HepG2 (cell line): ENCODE results near the gene STN1. TPM values are rescaled to one million over a fixed set of nuclear protein-coding genes. Genes with fewer than 3 reads are reported as not detected.

Experiments
- ATAC-seq: fragments of 200-7000 bp; cut with Tn5 transposase; 3 replicates; pipeline ENCODE4 v1.9.1; 2020; ENCODE audit warnings: mild to moderate bottlenecking, moderate library complexity
- BruUV-seq: library from RNA; stranded (reverse); fragments of 400-500 nt; replicated peaks from 2 replicates; lab custom pipeline; 2021; lab: Mats Ljungman, UMichigan
- CTCF ChIA-PET: fragments of 300-600 bp; formaldehyde crosslinking; extraction: SDS; loops from one replicate; lab custom pipeline; 2021; ENCODE audit warnings: low total read pairs, inconsistent platforms, low intra/inter-chr PET ratio; lab: Yijun Ruan, JAX
- POLR2A ChIA-PET: fragments of 350-600 bp; sonication (Branson Sonifier 250); formaldehyde crosslinking; loops from one replicate; lab custom pipeline; 2020; ENCODE audit warnings: antibody characterized with exemption, inconsistent platforms; lab: Yijun Ruan, JAX
- DNase-seq: peaks from one replicate; pipeline ENCODE4 v3.0.0-alpha.2; 2015; ENCODE audit warnings: low spot score
- FAIRE-seq: peaks from 3 replicates; lab custom pipeline; 2011; peaks lifted over from hg19 to GRCh38; lab: Jason Lieb, UNC
- H2AFZ ChIP-seq: one replicate; pipeline ENCODE4 v1.6.1; 2011; ENCODE audit warnings: low read length, inconsistent platforms
- H3K27ac ChIP-seq: fragments of 300-600 bp; 3 replicates; pipeline ENCODE4 v1.8.0; 2011; ENCODE audit warnings: mixed run types, mild to moderate bottlenecking, mixed read lengths, low read length, inconsistent platforms; ENCODE audit not compliant: insufficient read depth; ENCODE audit errors: extremely low read length
- H3K27me3 ChIP-seq, 2 experiments: fragments of 200-600 bp in 1 of 2; 2 replicates in 1 of 2; 3 replicates in 1 of 2; pipeline versions ENCODE4 v1.6.0 to v1.8.0; 2011; ENCODE audit warnings: low read length in 2 of 2, mild to moderate bottlenecking in 2 of 2, moderate library complexity in 2 of 2, inconsistent platforms in 1 of 2; ENCODE audit not compliant: insufficient read depth in 2 of 2, control insufficient read depth in 1 of 2
- H3K36me3 ChIP-seq, 2 experiments: fragments of 200-600 bp in 1 of 2; replicated peaks in 1 of 2; 2 replicates in 1 of 2; 3 replicates in 1 of 2; pipeline versions ENCODE4 v1.5.1 to v1.8.0; 2011; ENCODE audit warnings: low read length in 2 of 2, inconsistent platforms in 1 of 2; ENCODE audit not compliant: insufficient read depth in 2 of 2, control insufficient read depth in 1 of 2
- H3K4me1 ChIP-seq: 2 replicates; pipeline ENCODE4 v1.5.1; 2012; ENCODE audit warnings: low read length, inconsistent platforms; ENCODE audit not compliant: insufficient read depth
- H3K4me2 ChIP-seq: 2 replicates; pipeline ENCODE4 v1.6.0; 2011; ENCODE audit warnings: low read depth, low read length, inconsistent platforms
- H3K4me3 ChIP-seq, 3 experiments: fragments of 200-600 bp in 1 of 3; sonication (generic), shearing (Covaris generic) in 1 of 3; replicated peaks in 1 of 3; 2 replicates each; pipeline ENCODE4 v1.5.1; 2011 to 2016; ENCODE audit warnings: low read length in 3 of 3, inconsistent platforms in 2 of 3, low read depth in 2 of 3, mild to moderate bottlenecking in 2 of 3, control low read depth in 1 of 3, mixed read lengths in 1 of 3; ENCODE audit not compliant: insufficient read depth in 1 of 3
- H3K79me2 ChIP-seq: one replicate; pipeline ENCODE4 v1.6.1; 2011; ENCODE audit warnings: low read length, inconsistent platforms; ENCODE audit not compliant: insufficient read depth
- H3K9ac ChIP-seq: 2 replicates; pipeline ENCODE4 v1.6.0; 2011; ENCODE audit warnings: mild to moderate bottlenecking, low read depth, low read length, inconsistent platforms; ENCODE audit not compliant: insufficient read depth
- H3K9me3 ChIP-seq: 2 replicates; pipeline ENCODE4 v1.5.1; 2012; ENCODE audit warnings: mild to moderate bottlenecking, low read length
- H4K20me1 ChIP-seq: 2 replicates; pipeline ENCODE4 v1.6.0; 2011; ENCODE audit warnings: inconsistent platforms, mild to moderate bottlenecking, low read length, moderate library complexity; ENCODE audit not compliant: insufficient read depth
- ARHGAP35 ChIP-seq: sonication (generic); formaldehyde crosslinking; IDR thresholded peaks from 2 replicates; pipeline ENCODE4 v1.9.0; 2022; ENCODE audit warnings: mild to moderate bottlenecking, inconsistent platforms, moderate library complexity, missing genetic modification reagents, borderline replicate concordance
- ARNT ChIP-seq: fragments of 450-650 bp; IDR thresholded peaks from 2 replicates; pipeline ENCODE4 v1.6.1; 2017
- ERF ChIP-seq: IDR thresholded peaks from 2 replicates; pipeline ENCODE4 v1.6.1; 2018; ENCODE audit warnings: missing biosample characterization, missing genetic modification reagents
- FOXP1 ChIP-seq, 2 experiments: fragments of 450-650 bp in 1 of 2; IDR thresholded peaks; 2 replicates each; pipeline ENCODE4 v1.6.1; 2017 to 2018; ENCODE audit warnings: antibody characterized with exemption in 1 of 2
- HMG20A ChIP-seq: IDR thresholded peaks from 2 replicates; pipeline ENCODE4 v1.6.1; 2016; ENCODE audit warnings: borderline replicate concordance
- MBD4 ChIP-seq: IDR thresholded peaks from 2 replicates; pipeline ENCODE4 v1.6.1; 2012; ENCODE audit warnings: low read length, inconsistent platforms, borderline replicate concordance
- NR2F1 ChIP-seq, 2 experiments: fragments of 450-650 bp in 1 of 2; formaldehyde crosslinking in 1 of 2; IDR thresholded peaks; 2 replicates each; pipeline versions ENCODE4 v1.5.0 to v1.6.1; 2016 to 2020; ENCODE audit warnings: mild to moderate bottlenecking in 1 of 2, missing compliant biosample characterization in 1 of 2, missing genetic modification reagents in 1 of 2, moderate library complexity in 1 of 2
- REXO4 ChIP-seq: sonication (generic); formaldehyde crosslinking; IDR thresholded peaks from 2 replicates; pipeline ENCODE4 v1.8.0; 2022; ENCODE audit warnings: missing genetic modification reagents, mild to moderate bottlenecking, borderline replicate concordance
- SRSF1 ChIP-seq: fragments of 200-400 bp; formaldehyde crosslinking; optimal IDR thresholded peaks from 2 replicates; pipeline ENCODE3; 2017; ENCODE audit warnings: mild to moderate bottlenecking, low read depth, low read length, moderate library complexity
- ZNF253 ChIP-seq: sonication (generic); formaldehyde crosslinking; IDR thresholded peaks from 2 replicates; pipeline ENCODE4 v1.8.0; 2022; ENCODE audit warnings: mild to moderate bottlenecking, missing genetic modification reagents, borderline replicate concordance
- ZNF382 ChIP-seq: sonication (generic); formaldehyde crosslinking; IDR thresholded peaks from 2 replicates; pipeline ENCODE4 v1.5.0; 2020; ENCODE audit warnings: missing genetic modification reagents, mild to moderate bottlenecking, borderline replicate concordance
- ZNF383 ChIP-seq: sonication (generic); formaldehyde crosslinking; IDR thresholded peaks from 2 replicates; pipeline ENCODE4 v1.4.0; 2020; ENCODE audit warnings: missing genetic modification reagents, mild to moderate bottlenecking, borderline replicate concordance
- WGBS: methylation state at CpG from one replicate; pipeline ENCODE4 v1.1.6; 2017; ENCODE audit warnings: low lambda C conversion rate; 5-methylcytosine and 5-hydroxymethylcytosine counted together
- in situ Hi-C: cut with HindIII; loops from 2 replicates; pipeline ENCODE4 v1.10.0; 2017; ENCODE audit warnings: low pct_unique_long_range_greater_than_20kb; ENCODE audit not compliant: extremely low pct_ligation_motif_present
- intact Hi-C: fragments of 100-400 bp; cut with micrococcal nuclease; formaldehyde crosslinking; loops from one replicate; pipeline ENCODE4 v1.10.0; 2022; ENCODE audit not compliant: unreplicated experiment
- polyA plus RNA-seq, 8 experiments: library from polyadenylated mRNA; depleted of rRNA in 3 of 8; stranded (reverse) in 7 of 8; unstranded in 1 of 8; fragments of >200 nt; fragmentation: Illumina TruSeq in 4 of 8; extraction: Trizol in 4 of 8; gene quantifications; 2 replicates each; pipeline versions ENCODE4 v1.2.1 to v1.2.3, GENCODE V29; 2011 to 2016; ENCODE audit warnings: low read depth in 4 of 8, missing spikeins in 1 of 8, mixed read lengths in 1 of 8; ENCODE audit not compliant: insufficient read depth in 1 of 8
- total RNA-seq, 5 experiments: library from RNA; depleted of rRNA; stranded (reverse); fragments of >200 nt; fragmentation: Illumina TruSeq; extraction: Trizol; gene quantifications; 2 replicates each; pipeline ENCODE4 v1.2.3, GENCODE V29; 2016; ENCODE audit warnings: low read depth in 1 of 5
- TF ChIP-seq, protein P1 (sequence below): sonication (generic); formaldehyde crosslinking; IDR thresholded peaks from 2 replicates; pipeline ENCODE4 v1.4.0; 2020; ENCODE audit warnings: missing genetic modification reagents, borderline replicate concordance
- TF ChIP-seq, protein P2 (sequence below): sonication (generic); formaldehyde crosslinking; IDR thresholded peaks from 2 replicates; pipeline ENCODE4 v1.4.0; 2020; ENCODE audit warnings: low read depth, missing genetic modification reagents

Gene STN1
- total and polyA plus RNA-seq, 2 of the 13 experiments (the other 11 are each of a cell fraction or from before 2014, with no cell fraction given): 17.6 to 22.7 TPM

DNA sequence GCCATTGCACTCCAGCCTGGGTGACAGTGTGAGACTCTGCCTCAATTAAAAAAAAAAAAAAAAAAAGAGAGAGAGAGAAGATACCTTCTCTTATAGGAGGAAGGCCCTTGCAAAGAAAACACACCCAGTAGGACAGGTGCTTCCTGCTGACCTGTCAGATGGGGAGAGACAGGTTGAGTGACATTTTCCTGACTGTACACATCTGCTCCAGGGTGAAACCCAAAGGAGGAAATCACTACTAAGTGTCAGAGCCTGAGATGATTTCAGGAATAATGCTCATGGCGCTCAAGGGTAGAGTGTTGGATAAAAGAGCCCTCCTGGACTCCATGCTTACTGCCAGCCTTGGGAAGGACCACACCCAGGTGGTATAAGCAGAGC, 1.7 kb upstream of the STN1 start:
- Histone ChIP-seq H3K79me2 (peaks cover 9% of the 10 kb centered on the region), H3K27ac (no peak overlapping the region), H2AFZ (no peak overlapping the region), H3K27me3 (no peaks in the 10 kb centered on the region; a peak in 1 of 5 replicates), H3K4me2 (no peak overlapping the region), H3K4me1 (peaks cover 69% of the 10 kb centered on the region), H3K36me3 (no peaks in the 10 kb centered on the region), H3K9me3 (peaks cover 8% of the 10 kb centered on the region), H3K4me3 (no peak overlapping the region), H4K20me1 (no peaks in the 10 kb centered on the region), H3K9ac (no peak overlapping the region)
- intact Hi-C loops (loop anchor here (2.0 to 10.0 kb wide), 2 partner anchors 47 to 205 kb away; partner anchors contain the start of genes SFR1 and SLK), in situ Hi-C loops (no loop called here)
- ATAC-seq (no peak), FAIRE-seq (no peak), DNase-seq (no peak)
- no peak for TF ChIP-seq ZNF383
- TF ChIP-seq HMG20A (CRISPR knock-in tag): no peak
- no peak for TF ChIP-seq ARHGAP35
- TF ChIP-seq ZNF253 (CRISPR knock-in tag): no peak
- TF ChIP-seq ARNT: no peak
- TF ChIP-seq, protein P1, sequence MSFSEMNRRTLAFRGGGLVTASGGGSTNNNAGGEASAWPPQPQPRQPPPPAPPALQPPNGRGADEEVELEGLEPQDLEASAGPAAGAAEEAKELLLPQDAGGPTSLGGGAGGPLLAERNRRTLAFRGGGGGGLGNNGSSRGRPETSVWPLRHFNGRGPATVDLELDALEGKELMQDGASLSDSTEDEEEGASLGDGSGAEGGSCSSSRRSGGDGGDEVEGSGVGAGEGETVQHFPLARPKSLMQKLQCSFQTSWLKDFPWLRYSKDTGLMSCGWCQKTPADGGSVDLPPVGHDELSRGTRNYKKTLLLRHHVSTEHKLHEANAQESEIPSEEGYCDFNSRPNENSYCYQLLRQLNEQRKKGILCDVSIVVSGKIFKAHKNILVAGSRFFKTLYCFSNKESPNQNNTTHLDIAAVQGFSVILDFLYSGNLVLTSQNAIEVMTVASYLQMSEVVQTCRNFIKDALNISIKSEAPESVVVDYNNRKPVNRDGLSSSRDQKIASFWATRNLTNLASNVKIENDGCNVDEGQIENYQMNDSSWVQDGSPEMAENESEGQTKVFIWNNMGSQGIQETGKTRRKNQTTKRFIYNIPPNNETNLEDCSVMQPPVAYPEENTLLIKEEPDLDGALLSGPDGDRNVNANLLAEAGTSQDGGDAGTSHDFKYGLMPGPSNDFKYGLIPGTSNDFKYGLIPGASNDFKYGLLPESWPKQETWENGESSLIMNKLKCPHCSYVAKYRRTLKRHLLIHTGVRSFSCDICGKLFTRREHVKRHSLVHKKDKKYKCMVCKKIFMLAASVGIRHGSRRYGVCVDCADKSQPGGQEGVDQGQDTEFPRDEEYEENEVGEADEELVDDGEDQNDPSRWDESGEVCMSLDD: no peak
- TF ChIP-seq SRSF1: no peak
- no peak for TF ChIP-seq ZNF382 (CRISPR knock-in tag)
- no peak for TF ChIP-seq ERF (CRISPR knock-in tag)
- TF ChIP-seq, protein P2, sequence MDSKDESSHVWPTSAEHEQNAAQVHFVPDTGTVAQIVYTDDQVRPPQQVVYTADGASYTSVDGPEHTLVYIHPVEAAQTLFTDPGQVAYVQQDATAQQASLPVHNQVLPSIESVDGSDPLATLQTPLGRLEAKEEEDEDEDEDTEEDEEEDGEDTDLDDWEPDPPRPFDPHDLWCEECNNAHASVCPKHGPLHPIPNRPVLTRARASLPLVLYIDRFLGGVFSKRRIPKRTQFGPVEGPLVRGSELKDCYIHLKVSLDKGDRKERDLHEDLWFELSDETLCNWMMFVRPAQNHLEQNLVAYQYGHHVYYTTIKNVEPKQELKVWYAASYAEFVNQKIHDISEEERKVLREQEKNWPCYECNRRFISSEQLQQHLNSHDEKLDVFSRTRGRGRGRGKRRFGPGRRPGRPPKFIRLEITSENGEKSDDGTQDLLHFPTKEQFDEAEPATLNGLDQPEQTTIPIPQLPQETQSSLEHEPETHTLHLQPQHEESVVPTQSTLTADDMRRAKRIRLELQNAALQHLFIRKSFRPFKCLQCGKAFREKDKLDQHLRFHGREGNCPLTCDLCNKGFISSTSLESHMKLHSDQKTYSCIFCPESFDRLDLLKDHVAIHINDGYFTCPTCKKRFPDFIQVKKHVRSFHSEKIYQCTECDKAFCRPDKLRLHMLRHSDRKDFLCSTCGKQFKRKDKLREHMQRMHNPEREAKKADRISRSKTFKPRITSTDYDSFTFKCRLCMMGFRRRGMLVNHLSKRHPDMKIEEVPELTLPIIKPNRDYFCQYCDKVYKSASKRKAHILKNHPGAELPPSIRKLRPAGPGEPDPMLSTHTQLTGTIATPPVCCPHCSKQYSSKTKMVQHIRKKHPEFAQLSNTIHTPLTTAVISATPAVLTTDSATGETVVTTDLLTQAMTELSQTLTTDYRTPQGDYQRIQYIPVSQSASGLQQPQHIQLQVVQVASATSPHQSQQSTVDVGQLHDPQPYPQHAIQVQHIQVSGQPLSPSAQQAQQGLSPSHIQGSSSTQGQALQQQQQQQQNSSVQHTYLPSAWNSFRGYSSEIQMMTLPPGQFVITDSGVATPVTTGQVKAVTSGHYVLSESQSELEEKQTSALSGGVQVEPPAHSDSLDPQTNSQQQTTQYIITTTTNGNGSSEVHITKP (CRISPR knock-in tag): no peak
- no peak for TF ChIP-seq NR2F1 (CRISPR knock-in tag; IDR thresholded peaks at IDR 0.05)
- TF ChIP-seq MBD4: no peak
- no peak for TF ChIP-seq FOXP1 (IDR thresholded peaks at IDR 0.05)
- no peak for TF ChIP-seq FOXP1 (CRISPR knock-in tag; IDR thresholded peaks at IDR 0.05)
- no peak for TF ChIP-seq REXO4 (CRISPR knock-in tag)
- ChIA-PET POLR2A (interaction anchor here (0.7 kb wide), 1 partner anchor 429 kb away, joined by 4 read pairs; no protein-coding TSS in a partner anchor), CTCF (no interaction called here)
- BruUV-seq: no TSS peak
- WGBS: 100% methylated on average over 1 of the region's 1 CpG
